ENCODE results near the gene TPK1. TPM values are rescaled to one million over a fixed set of nuclear protein-coding genes. Genes with fewer than 3 reads are reported as not detected.

TPK1 gene
- total RNA-seq, 1 experiment from 2014 or later = 3.1 TPM

DNA sequence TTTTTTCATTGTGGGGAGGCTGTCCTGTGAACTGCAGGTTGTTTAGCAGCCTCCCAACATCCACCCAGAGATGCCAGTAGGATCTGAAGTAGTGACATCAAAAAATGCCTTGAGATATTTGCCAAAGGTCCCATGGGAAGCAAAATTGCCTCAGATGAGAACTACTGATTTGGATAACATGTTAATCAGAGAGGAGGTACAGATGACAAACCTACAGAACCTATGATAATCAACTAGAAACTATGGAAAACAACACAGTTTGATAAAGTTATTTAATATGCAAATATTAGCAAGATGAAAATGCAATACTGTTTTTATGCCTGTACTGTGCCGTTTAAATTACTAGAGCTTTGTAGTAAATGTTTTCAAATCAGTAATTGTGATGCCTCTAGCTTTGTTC, 341.5 kb downstream of the TPK1 start:
- Histone ChIP-seq H2BK120ac (ENCODE audit: low read depth, low read length, poor library complexity, severe bottlenecking) (no peak overlapping the region), H3K23me2 (ENCODE audit: insufficient read length, low read depth, low read length, poor library complexity, severe bottlenecking) (no peaks in the 10 kb centered on the region), H3K27ac (ENCODE audit: insufficient read length, low read depth, low read length) (no peak overlapping the region), H3K56ac (ENCODE audit: insufficient read length, low read depth, low read length) (no peak overlapping the region), H3K79me1 (ENCODE audit: insufficient read depth, low read depth, low read length, poor library complexity, severe bottlenecking) (no peaks in the 10 kb centered on the region), H3K18ac (ENCODE audit: insufficient read length, low read depth, low read length) (no peak overlapping the region), H4K20me1 (ENCODE audit: control insufficient read depth, insufficient read depth, insufficient read length) (no peaks in the 10 kb centered on the region), H4K5ac (ENCODE audit: insufficient read length, low read depth, low read length) (no peak overlapping the region), H2AK5ac (ENCODE audit: insufficient read length, low read length) (no peak overlapping the region), H3K9me3 (ENCODE audit: control insufficient read depth, low read depth, low read length) (no peaks in the 10 kb centered on the region), H3K4me2 (ENCODE audit: insufficient read depth, insufficient read length, low read length) (no peak overlapping the region), H3K4ac (ENCODE audit: low read depth, low read length) (no peak overlapping the region), H3K79me2 (ENCODE audit: insufficient read depth, low read length) (no peaks in the 10 kb centered on the region), H2BK15ac (ENCODE audit: low read depth, low read length) (no peak overlapping the region), H2AFZ (ENCODE audit: low read length) (no peak overlapping the region), H4K8ac (replicated peaks; ENCODE audit: insufficient read length, low read depth, low read length) (no peak overlapping the region), H3K27me3 (ENCODE audit: insufficient read depth, low read length) (no peaks in the 10 kb centered on the region), H2BK5ac (ENCODE audit: insufficient read length, low read length) (no peak overlapping the region), H3K9ac (ENCODE audit: extremely low read depth, insufficient read length, low read length) (no peak overlapping the region), H3K4me1 (ENCODE audit: insufficient read depth, low read length) (no peaks in the 10 kb centered on the region), H3K23ac (ENCODE audit: insufficient read length, low read depth, low read length) (no peak overlapping the region), H4K91ac (ENCODE audit: insufficient read length, low read depth, low read length) (no peak overlapping the region), H3T11ph (ENCODE audit: low read length) (no peak overlapping the region), H3K14ac (ENCODE audit: insufficient read depth, low read length) (no peak overlapping the region), H2BK12ac (ENCODE audit: insufficient read length, low read depth, low read length) (no peak overlapping the region), H2BK20ac (ENCODE audit: low read depth, low read length, poor library complexity, severe bottlenecking) (no peak overlapping the region)
- H3K9me3 Mint-ChIP-seq = peaks cover 2 to 8% of the 10 kb centered on the region in 2 experiments; a peak in 3 of 5 replicates
- no peak for DNase-seq
- TF ChIP-seq, protein P1, sequence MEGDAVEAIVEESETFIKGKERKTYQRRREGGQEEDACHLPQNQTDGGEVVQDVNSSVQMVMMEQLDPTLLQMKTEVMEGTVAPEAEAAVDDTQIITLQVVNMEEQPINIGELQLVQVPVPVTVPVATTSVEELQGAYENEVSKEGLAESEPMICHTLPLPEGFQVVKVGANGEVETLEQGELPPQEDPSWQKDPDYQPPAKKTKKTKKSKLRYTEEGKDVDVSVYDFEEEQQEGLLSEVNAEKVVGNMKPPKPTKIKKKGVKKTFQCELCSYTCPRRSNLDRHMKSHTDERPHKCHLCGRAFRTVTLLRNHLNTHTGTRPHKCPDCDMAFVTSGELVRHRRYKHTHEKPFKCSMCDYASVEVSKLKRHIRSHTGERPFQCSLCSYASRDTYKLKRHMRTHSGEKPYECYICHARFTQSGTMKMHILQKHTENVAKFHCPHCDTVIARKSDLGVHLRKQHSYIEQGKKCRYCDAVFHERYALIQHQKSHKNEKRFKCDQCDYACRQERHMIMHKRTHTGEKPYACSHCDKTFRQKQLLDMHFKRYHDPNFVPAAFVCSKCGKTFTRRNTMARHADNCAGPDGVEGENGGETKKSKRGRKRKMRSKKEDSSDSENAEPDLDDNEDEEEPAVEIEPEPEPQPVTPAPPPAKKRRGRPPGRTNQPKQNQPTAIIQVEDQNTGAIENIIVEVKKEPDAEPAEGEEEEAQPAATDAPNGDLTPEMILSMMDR (conservative IDR thresholded peaks at IDR 0.05) = no peak
- H3K27me3 Mint-ChIP-seq (ENCODE audit: low read depth) = no peaks in the 10 kb centered on the region
- H3K4me1 Mint-ChIP-seq = peaks cover 10 to 14% of the 10 kb centered on the region in 2 experiments
- WGBS (ENCODE audit: extremely low coverage, insufficient read length, low lambda C conversion rate) = no CpG with 5 or more reads among the region's 1 CpG
- H3K27ac Mint-ChIP-seq = no peak overlapping the region
- H3K4me3 Mint-ChIP-seq = no peak overlapping the region
- H3K36me3 Mint-ChIP-seq (ENCODE audit: insufficient read depth in 1 of 3, low read depth in 3 of 3) = peaks cover 0 to 4% (median 0%) of the 10 kb centered on the region in 3 experiments; a peak in 1 of 7 replicates

Measured in H9 (cell line).